ENCODE measurements around the gene RBM4B.

GRCh38 chr11:66717925-66718319 is 40.2 kb upstream of the RBM4B start:
- no peak for TF ChIP-seq EZH2 (IDR thresholded peaks at IDR 0.05; ENCODE audit: insufficient read depth, low read length)
- no peak for TF ChIP-seq CTCF (IDR thresholded peaks at IDR 0.05; ENCODE audit: insufficient read depth, low read depth, low read length)

Data from astrocyte (in vitro differentiated cells and primary cell).